Tracheal epithelial cell (primary cell): ENCODE measurements around the gene MYO1D. TPM values are rescaled to one million over a fixed set of nuclear protein-coding genes. Genes with fewer than 3 reads are reported as not detected.

Source experiments
- total RNA-seq: library from RNA; depleted of rRNA; stranded (reverse); fragments of >200 nt; gene quantifications from 2 replicates; pipeline ENCODE4 v1.2.1, GENCODE V29; 2014

The MYO1D gene
- 42.7 and 52.0 TPM in 2 replicates for total RNA-seq

DNA sequence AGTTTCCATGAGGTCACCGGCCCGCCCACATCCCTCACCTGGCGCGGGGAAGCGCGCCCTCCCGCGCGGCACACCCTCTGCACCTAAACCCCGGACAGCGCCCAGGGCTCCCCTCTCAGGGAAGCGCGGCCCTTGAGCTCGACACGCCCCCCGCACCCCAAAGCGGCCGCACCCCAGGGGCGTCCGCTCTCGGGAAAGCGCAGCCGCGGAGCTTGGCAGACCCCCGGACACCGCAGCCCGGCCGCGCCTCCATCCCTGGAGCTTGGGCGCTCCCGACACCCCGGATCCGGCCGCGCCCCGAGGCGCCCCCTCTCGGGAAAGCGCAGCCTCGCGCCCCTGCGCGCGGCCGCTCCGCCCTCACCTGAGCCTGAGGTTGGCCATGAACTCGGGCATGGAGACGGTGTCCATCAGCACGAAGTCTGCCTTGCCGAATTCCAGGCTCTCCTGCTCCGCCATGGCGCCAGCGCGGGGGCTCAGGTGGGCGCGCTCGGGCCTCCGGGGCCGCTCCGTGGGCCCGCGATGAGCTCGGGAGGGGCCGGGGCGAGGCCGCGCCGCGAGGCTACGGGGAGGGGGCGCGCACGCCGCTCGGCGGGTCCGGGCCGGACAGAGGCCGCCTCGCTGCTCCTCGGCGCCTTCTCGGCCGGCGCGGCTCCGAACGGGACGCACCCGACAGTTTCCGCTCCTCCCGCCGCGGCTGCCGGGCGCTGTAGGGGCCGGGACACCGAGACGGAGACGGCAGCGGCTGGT is at the start of gene MYO1D:
Gene MYO1D, minus strand, starts transcription at position 708 of the 747 bp plus-strand sequence. Its CDS starts 252 bp downstream, at position 456.

GRCh38 chr17:32486701-32487472 is 390.0 kb downstream of the MYO1D start, which contains the start of gene CDK5R1:
Gene CDK5R1 (plus strand): TSS chr17:32486993. CDS start chr17:32487621, 628 bp downstream.

DNA sequence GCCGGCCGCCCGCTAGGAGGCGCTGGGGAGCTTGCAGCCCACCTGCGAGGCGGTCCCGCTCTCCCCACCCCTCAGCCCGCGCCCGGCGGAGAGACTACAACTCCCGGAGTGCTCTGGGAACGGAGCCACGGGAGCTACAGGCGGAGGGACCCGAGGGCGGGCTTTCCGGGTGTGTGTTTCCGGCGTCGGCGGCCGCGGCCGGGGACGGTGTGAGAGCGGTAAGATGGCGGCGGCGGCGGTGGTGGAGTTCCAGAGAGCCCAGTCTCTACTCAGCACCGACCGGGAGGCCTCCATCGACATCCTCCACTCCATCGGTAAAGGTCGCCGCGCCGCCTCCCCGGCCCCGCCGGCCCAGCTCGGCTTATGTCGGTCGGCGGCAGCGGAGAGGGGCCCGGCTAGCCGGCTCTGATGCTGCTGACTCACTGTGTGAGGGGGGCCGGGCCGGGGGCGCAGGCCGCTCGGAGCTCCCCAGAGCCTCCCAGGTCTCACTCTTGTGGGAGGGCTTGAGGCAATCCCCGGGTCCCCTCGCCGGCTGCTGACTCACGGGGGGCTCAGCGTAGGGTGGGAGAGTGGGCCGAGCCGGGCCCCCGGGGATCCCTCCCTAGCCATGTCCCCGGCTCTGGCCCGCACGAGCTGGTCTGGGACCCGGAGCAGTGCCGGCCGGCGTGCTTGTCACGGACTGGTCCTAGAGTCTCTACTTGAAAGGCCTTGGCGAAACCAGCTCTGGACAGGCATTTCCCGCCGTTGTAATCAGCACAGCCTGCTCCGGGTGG is 432.4 kb downstream of the MYO1D start, which contains the start of gene PSMD11:
Gene PSMD11, plus strand, starts transcription at position 210 of the 773 bp plus-strand sequence. Its CDS starts 14 bp downstream, at position 224.

Other genes with a start within 250 kb of the MYO1D start
- gene TMEM98, start 51.0 kb upstream of the MYO1D start, total RNA-seq: 19.0 and 96.4 TPM in 2 replicates
- gene SPACA3, start 114.7 kb upstream of the MYO1D start, total RNA-seq: not detected in 2 replicates